ENCODE data around the gene EXOC1.
"Not testable (repeated sequence)": the region's sequence is repeated elsewhere in the genome, so short reads cannot be mapped to it uniquely, and the experiment has no call there.

The EXOC1 gene

GRCh38 chr4:55853484-55854046 is at the start of gene EXOC1:
Gene EXOC1, plus strand, starts transcription at chr4:55853648. Its CDS starts 4,676 bp downstream, at chr4:55858324.
- peak; percentile 98 for DNase-seq

GRCh38 chr4:55807556-55807955 is 45.9 kb upstream of the EXOC1 start:
- DNase-seq, result no peak

- peak; percentile 6 for DNase-seq
Measured at GRCh38 chr4:55808186-55808585, 45.3 kb upstream of the EXOC1 start.

- DNase-seq, result no peak
Measured at GRCh38 chr4:55808632-55809031, 44.8 kb upstream of the EXOC1 start.

- no peak for DNase-seq
Measured at GRCh38 chr4:55817691-55818090, 35.8 kb upstream of the EXOC1 start.

- DNase-seq, result peak; percentile 58
Measured at GRCh38 chr4:55819634-55820033, 33.8 kb upstream of the EXOC1 start, which contains the start of gene EXOC1L. Gene EXOC1L, plus strand, starts transcription at chr4:55819790. Its CDS starts 237 bp downstream, at chr4:55820027.

GRCh38 chr4:55820279-55820678 is 33.2 kb upstream of the EXOC1 start:
- DNase-seq, result no peak

- no peak for DNase-seq
Measured at GRCh38 chr4:55822329-55822728, 31.1 kb upstream of the EXOC1 start.

- DNase-seq, result no peak
Measured at GRCh38 chr4:55824865-55825264, 28.6 kb upstream of the EXOC1 start.

GRCh38 chr4:55826986-55827385 is 26.5 kb upstream of the EXOC1 start:
- no peak for DNase-seq

GRCh38 chr4:55827582-55827981 is 25.9 kb upstream of the EXOC1 start:
- no peak for DNase-seq

GRCh38 chr4:55830048-55830447 is 23.4 kb upstream of the EXOC1 start:
- no peak for DNase-seq

- no peak for DNase-seq
Measured at GRCh38 chr4:55830716-55831115, 22.7 kb upstream of the EXOC1 start.

GRCh38 chr4:55834086-55834795 is 19.2 kb upstream of the EXOC1 start:
- DNase-seq, result no peak

GRCh38 chr4:55837903-55838302 is 15.5 kb upstream of the EXOC1 start:
- DNase-seq, result no peak

- no peak for DNase-seq
Measured at GRCh38 chr4:55838356-55838755, 15.1 kb upstream of the EXOC1 start.

- no peak for DNase-seq
Measured at GRCh38 chr4:55838952-55839351, 14.5 kb upstream of the EXOC1 start.

GRCh38 chr4:55840956-55841355 is 12.5 kb upstream of the EXOC1 start:
- DNase-seq, result no peak

- not testable (repeated sequence) for DNase-seq
Measured at GRCh38 chr4:55841373-55842239, 11.8 kb upstream of the EXOC1 start.

- not testable (repeated sequence) for DNase-seq
Measured at GRCh38 chr4:55842312-55842711, 11.1 kb upstream of the EXOC1 start.

- no peak for DNase-seq
Measured at GRCh38 chr4:55849724-55850123, 3.7 kb upstream of the EXOC1 start.

- DNase-seq, result no peak
Measured at GRCh38 chr4:55851885-55852284, 1.6 kb upstream of the EXOC1 start.

- DNase-seq, result peak; percentile 37
Measured at GRCh38 chr4:55854129-55854528, 681 bp downstream of the EXOC1 start.

GRCh38 chr4:55857586-55857985 is 4.1 kb downstream of the EXOC1 start:
- no peak for DNase-seq

Measured in eye (tissue), 1 donor.